Glutamatergic neuron (in vitro differentiated cells): ENCODE data around the gene SMIM32. TPM values are rescaled to one million over a fixed set of nuclear protein-coding genes. Genes with fewer than 3 reads are reported as not detected.

Source experiments
- DNase-seq: peaks from one replicate; pipeline ENCODE4 v3.0.0; 2022
- H3K27ac Mint-ChIP-seq: one replicate; pipeline ENCODE4 v1.8.0; 2020; ENCODE audit warnings: mild to moderate bottlenecking, mixed read lengths, inconsistent platforms; ENCODE audit not compliant: unreplicated experiment
- H3K27me3 Mint-ChIP-seq: one replicate; pipeline ENCODE4 v1.8.0; 2020; ENCODE audit warnings: mild to moderate bottlenecking, moderate library complexity, mixed read lengths, inconsistent platforms; ENCODE audit not compliant: unreplicated experiment
- H3K36me3 Mint-ChIP-seq: one replicate; pipeline ENCODE4 v1.8.0; 2020; ENCODE audit warnings: mild to moderate bottlenecking, mixed read lengths, inconsistent platforms; ENCODE audit not compliant: unreplicated experiment
- H3K4me1 Mint-ChIP-seq: one replicate; pipeline ENCODE4 v1.8.0; 2020; ENCODE audit warnings: mild to moderate bottlenecking, low read depth, mixed read lengths, inconsistent platforms; ENCODE audit not compliant: unreplicated experiment
- H3K4me3 Mint-ChIP-seq: one replicate; pipeline ENCODE4 v1.8.0; 2020; ENCODE audit warnings: mild to moderate bottlenecking, mixed read lengths, inconsistent platforms; ENCODE audit not compliant: unreplicated experiment
- H3K9me3 Mint-ChIP-seq: one replicate; pipeline ENCODE4 v1.8.0; 2020; ENCODE audit warnings: mild to moderate bottlenecking, moderate library complexity, mixed read lengths, inconsistent platforms; ENCODE audit not compliant: unreplicated experiment
- total RNA-seq: library from RNA; stranded (reverse); fragmentation: NEBNext Ultra II Directional; extraction: Animal tissue kit (Norgen Biotek cat#: 25700); gene quantifications from one replicate; pipeline ENCODE4 v1.2.1, GENCODE V29; 2021; ENCODE audit not compliant: unreplicated experiment
- TF ChIP-seq, protein P1 (sequence below): fragments of 200-600 bp; sonication (generic); IDR thresholded peaks from one replicate; pipeline ENCODE4 v1.5.0; 2021; ENCODE audit not compliant: partially characterized antibody, unreplicated experiment

The SMIM32 gene
- total RNA-seq, 1 donor from 2014 or later: not detected

DNA sequence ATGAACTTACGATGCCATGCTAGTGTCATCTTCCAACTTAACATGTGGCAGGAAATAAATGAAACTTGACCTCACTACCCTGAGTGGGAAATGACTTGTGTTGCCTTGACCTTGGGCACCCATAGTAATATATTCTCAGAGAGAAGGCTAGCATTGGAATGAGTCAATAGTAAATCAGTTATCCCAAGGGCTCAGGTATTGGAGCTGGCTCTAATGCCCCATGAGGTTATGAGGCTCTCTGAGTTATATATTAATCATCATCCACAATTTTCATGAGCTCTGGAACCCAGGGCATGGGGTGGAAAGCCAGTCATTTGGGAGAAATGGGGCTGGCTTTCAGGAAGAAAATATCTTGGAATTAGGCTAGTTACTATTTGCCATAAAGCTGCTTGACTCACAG, 42.4 kb upstream of the SMIM32 start:
- Mint-ChIP-seq H3K4me1 (no peaks in the 10 kb centered on the region), H3K27ac (no peak overlapping the region), H3K36me3 (no peaks in the 10 kb centered on the region), H3K4me3 (no peak overlapping the region), H3K9me3 (no peaks in the 10 kb centered on the region), H3K27me3 (peaks cover 4% of the 10 kb centered on the region)
- no peak for DNase-seq
- TF ChIP-seq, protein P1, sequence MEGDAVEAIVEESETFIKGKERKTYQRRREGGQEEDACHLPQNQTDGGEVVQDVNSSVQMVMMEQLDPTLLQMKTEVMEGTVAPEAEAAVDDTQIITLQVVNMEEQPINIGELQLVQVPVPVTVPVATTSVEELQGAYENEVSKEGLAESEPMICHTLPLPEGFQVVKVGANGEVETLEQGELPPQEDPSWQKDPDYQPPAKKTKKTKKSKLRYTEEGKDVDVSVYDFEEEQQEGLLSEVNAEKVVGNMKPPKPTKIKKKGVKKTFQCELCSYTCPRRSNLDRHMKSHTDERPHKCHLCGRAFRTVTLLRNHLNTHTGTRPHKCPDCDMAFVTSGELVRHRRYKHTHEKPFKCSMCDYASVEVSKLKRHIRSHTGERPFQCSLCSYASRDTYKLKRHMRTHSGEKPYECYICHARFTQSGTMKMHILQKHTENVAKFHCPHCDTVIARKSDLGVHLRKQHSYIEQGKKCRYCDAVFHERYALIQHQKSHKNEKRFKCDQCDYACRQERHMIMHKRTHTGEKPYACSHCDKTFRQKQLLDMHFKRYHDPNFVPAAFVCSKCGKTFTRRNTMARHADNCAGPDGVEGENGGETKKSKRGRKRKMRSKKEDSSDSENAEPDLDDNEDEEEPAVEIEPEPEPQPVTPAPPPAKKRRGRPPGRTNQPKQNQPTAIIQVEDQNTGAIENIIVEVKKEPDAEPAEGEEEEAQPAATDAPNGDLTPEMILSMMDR: no peak

DNA sequence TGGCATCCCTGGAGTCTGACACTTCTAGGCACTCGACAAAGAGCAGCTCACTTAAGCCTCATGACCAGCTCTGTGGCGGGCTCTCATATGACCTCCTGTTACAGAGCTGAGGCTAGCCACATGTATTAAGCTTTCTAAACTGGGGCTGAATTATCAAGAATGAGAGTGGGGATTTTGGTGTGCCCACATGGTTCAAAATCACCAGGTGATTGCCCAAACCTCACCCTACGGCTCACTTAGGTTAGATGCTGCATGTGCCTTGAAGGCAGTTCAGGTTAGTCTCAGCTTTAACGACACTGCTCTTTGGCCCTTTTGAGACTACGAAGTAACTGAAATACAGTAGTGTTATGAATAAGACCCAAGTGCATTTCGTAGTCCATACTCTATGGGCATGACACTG, 39.4 kb upstream of the SMIM32 start:
- H3K27ac Mint-ChIP-seq: no peak overlapping the region
- no peak overlapping the region for H3K4me3 Mint-ChIP-seq
- H3K36me3 Mint-ChIP-seq: no peaks in the 10 kb centered on the region
- no peak for DNase-seq
- no peaks in the 10 kb centered on the region for H3K4me1 Mint-ChIP-seq
- H3K27me3 Mint-ChIP-seq: peaks cover 4% of the 10 kb centered on the region
- TF ChIP-seq, protein P1: no peak
- no peaks in the 10 kb centered on the region for H3K9me3 Mint-ChIP-seq

DNA sequence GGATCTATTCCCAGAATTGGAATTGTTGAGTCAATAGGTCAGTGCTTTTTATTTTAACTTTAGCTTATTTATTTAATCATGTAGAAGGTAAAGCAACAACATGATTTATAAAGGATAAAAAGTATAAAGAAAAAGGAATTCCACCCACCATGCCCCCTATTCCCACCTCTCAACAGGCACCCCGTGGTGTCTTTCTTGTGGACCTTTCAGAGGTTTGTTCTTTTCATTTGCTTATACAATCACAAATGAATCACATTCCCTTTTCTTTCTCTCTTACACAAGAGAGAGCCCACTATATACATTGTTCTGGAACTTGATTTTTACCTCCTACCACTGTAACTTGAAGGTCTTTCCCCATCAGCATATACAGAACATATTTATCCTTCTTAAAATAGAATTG, 37.2 kb upstream of the SMIM32 start:
- no peaks in the 10 kb centered on the region for H3K9me3 Mint-ChIP-seq
- no peaks in the 10 kb centered on the region for H3K36me3 Mint-ChIP-seq
- TF ChIP-seq, protein P1: no peak
- DNase-seq: no peak
- peaks cover 4% of the 10 kb centered on the region for H3K27me3 Mint-ChIP-seq
- no peak overlapping the region for H3K4me3 Mint-ChIP-seq
- no peaks in the 10 kb centered on the region for H3K4me1 Mint-ChIP-seq
- no peak overlapping the region for H3K27ac Mint-ChIP-seq

DNA sequence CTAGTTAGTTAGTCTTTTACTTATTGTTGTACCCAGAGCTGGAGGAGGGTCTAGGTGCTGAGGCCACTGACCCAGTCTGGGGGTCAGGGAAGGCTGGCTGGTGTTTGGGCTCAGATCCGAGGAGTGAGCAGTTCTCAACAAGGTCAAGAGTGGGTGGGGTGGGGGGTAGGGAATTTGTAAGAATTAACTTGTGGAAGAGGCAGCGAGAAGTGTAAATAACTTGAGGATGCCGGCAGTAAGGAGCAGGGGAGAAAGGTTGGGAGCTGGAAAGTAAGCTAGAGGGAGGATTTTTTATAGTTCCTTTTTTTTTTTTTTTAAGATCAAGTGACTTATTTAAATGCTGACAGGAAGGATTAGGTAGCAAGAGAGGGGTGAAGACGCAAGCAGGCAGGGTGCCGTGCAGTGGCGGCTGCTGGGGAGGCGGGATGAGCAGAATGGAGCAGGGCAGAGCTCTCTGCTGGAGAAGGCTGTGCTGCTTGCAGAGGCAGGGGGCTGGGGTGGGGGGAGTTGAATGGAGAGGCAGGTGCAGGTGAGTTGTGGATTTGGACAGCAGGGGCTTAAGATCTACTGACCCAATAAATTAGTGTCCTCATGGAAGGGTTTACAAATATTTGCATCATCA, 35.3 kb upstream of the SMIM32 start:
- no peaks in the 10 kb centered on the region for H3K9me3 Mint-ChIP-seq
- H3K4me1 Mint-ChIP-seq: no peaks in the 10 kb centered on the region
- H3K27me3 Mint-ChIP-seq: peaks cover 3% of the 10 kb centered on the region
- TF ChIP-seq, protein P1: no peak
- H3K27ac Mint-ChIP-seq: no peak overlapping the region
- no peak for DNase-seq
- H3K36me3 Mint-ChIP-seq: no peaks in the 10 kb centered on the region
- H3K4me3 Mint-ChIP-seq: no peak overlapping the region

DNA sequence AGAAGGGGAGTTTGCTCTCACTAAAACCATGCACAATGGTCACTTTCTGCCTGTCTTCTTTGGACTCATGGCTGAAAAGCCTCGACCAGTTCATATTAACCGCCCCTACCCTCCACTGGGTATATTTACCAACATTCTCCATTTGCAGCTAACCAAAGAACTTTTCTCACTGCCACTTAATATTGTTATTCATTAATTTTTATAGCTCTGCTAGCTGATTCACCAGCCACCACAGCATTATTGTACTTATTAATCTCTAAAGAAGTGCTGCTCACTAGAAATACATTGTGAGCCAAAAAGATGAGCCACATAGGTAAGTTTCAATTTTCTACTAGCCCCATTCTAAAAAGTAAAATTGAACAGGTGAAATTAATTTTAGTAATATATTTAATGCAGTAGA, 33.4 kb upstream of the SMIM32 start:
- Mint-ChIP-seq H3K9me3 (peaks cover 2% of the 10 kb centered on the region), H3K36me3 (peaks cover 2% of the 10 kb centered on the region), H3K4me3 (no peak overlapping the region), H3K4me1 (no peaks in the 10 kb centered on the region), H3K27me3 (peaks cover 3% of the 10 kb centered on the region), H3K27ac (no peak overlapping the region)
- TF ChIP-seq, protein P1: no peak
- no peak for DNase-seq
